ENCODE results near the gene RALY.

RALY gene

GRCh38 chr20:34084227-34084923 lies 90.7 kb downstream of the RALY start:
- no peak for DNase-seq

- DNase-seq: no peak
Measured at GRCh38 chr20:34085544-34086040, 91.9 kb downstream of the RALY start.

- no peak for DNase-seq
Measured at GRCh38 chr20:34088305-34089174, 94.8 kb downstream of the RALY start.

GRCh38 chr20:34089175-34089479 lies 95.4 kb downstream of the RALY start:
- no peak for DNase-seq

GRCh38 chr20:34089655-34090345 lies 96.1 kb downstream of the RALY start:
- no peak for DNase-seq

GRCh38 chr20:34090645-34091044 lies 96.9 kb downstream of the RALY start:
- no peak for DNase-seq

- no peak for DNase-seq
Measured at GRCh38 chr20:34091637-34092200, 98.0 kb downstream of the RALY start.

- no peak for DNase-seq
Measured at GRCh38 chr20:34093895-34094294, 100.2 kb downstream of the RALY start.

- no peak for DNase-seq
Measured at GRCh38 chr20:34095825-34096224, 102.1 kb downstream of the RALY start.

GRCh38 chr20:34096699-34097444 lies 103.2 kb downstream of the RALY start:
- DNase-seq: no peak

GRCh38 chr20:34098570-34098969 lies 104.9 kb downstream of the RALY start:
- no peak for DNase-seq

- DNase-seq: no peak
Measured at GRCh38 chr20:34099675-34100074, 106.0 kb downstream of the RALY start.

GRCh38 chr20:34100576-34100975 lies 106.9 kb downstream of the RALY start:
- DNase-seq: no peak

- no peak for DNase-seq
Measured at GRCh38 chr20:34102342-34102741, 108.6 kb downstream of the RALY start.

- DNase-seq: no peak
Measured at GRCh38 chr20:34104059-34104458, 110.3 kb downstream of the RALY start.

GRCh38 chr20:34105978-34106675 lies 112.4 kb downstream of the RALY start:
- DNase-seq: no peak

- DNase-seq: no peak
Measured at GRCh38 chr20:34108616-34109174, 115.0 kb downstream of the RALY start.

GRCh38 chr20:34109442-34109841 lies 115.7 kb downstream of the RALY start:
- no peak for DNase-seq

GRCh38 chr20:34110025-34110744 lies 116.5 kb downstream of the RALY start:
- no peak for DNase-seq

- DNase-seq: peak; percentile 57
Measured at GRCh38 chr20:34110745-34111641, 117.3 kb downstream of the RALY start.

All from HCEC 1CT (cell line).